A673 (cell line): ENCODE measurements around the gene NES. TPM values are rescaled to one million over a fixed set of nuclear protein-coding genes. Genes with fewer than 3 reads are reported as not detected.
"Not testable (repeated sequence)": the region's sequence is repeated elsewhere in the genome, so short reads cannot be mapped to it uniquely, and the experiment has no call there.

ENCODE experiments used
- BruUV-seq: library from RNA; stranded (reverse); fragments of 400-500 nt; replicated peaks from 2 replicates; lab custom pipeline; 2021; lab: Mats Ljungman, UMichigan
- CTCF ChIA-PET: fragments of 300-600 bp; sonication (Branson Sonifier 250); formaldehyde crosslinking; loops from one replicate; lab custom pipeline; 2022; ENCODE audit warnings: antibody characterized with exemption; lab: Charles Lee
- POLR2A ChIA-PET: fragments of 300-600 bp; sonication (Branson Sonifier 250); formaldehyde crosslinking; loops from one replicate; lab custom pipeline; 2022; ENCODE audit warnings: antibody characterized with exemption; ENCODE audit not compliant: low non-redundant PET; lab: Charles Lee
- DNase-seq: peaks from one replicate; pipeline ENCODE4 v3.0.0-alpha.2; 2015; ENCODE audit warnings: low spot score
- H3K27ac ChIP-seq: fragments of 200-600 bp; sonication (generic); 2 replicates; pipeline ENCODE4 v1.5.1; 2016; ENCODE audit warnings: mixed run types, low read depth, mild to moderate bottlenecking, mixed read lengths, antibody characterized with exemption, low read length; ENCODE audit not compliant: poor library complexity, severe bottlenecking
- H3K27me3 ChIP-seq: fragments of 200-600 bp; sonication (generic); replicated peaks from 2 replicates; pipeline ENCODE4 v1.6.1; 2017; ENCODE audit warnings: mixed run types, low read depth, mild to moderate bottlenecking, mixed read lengths, antibody characterized with exemption, low read length; ENCODE audit not compliant: insufficient read depth, poor library complexity
- H3K36me3 ChIP-seq: fragments of 200-600 bp; sonication (generic); 2 replicates; pipeline ENCODE4 v1.6.1; 2016; ENCODE audit warnings: mixed run types, mild to moderate bottlenecking, mixed read lengths, antibody characterized with exemption, low read length; ENCODE audit not compliant: insufficient read depth, poor library complexity, severe bottlenecking
- H3K4me1 ChIP-seq: fragments of 200-600 bp; sonication (generic); 2 replicates; pipeline ENCODE4 v1.6.1; 2017; ENCODE audit warnings: mixed run types, mild to moderate bottlenecking, mixed read lengths, antibody characterized with exemption, low read length; ENCODE audit not compliant: insufficient read depth, poor library complexity, severe bottlenecking
- H3K4me3 ChIP-seq: fragments of 200-600 bp; sonication (generic); 2 replicates; pipeline ENCODE4 v1.5.1; 2016; ENCODE audit warnings: low read depth, mixed run types, mild to moderate bottlenecking, mixed read lengths, low read length; ENCODE audit not compliant: poor library complexity, severe bottlenecking
- H3K9me3 ChIP-seq: fragments of 200-600 bp; sonication (generic); 2 replicates; pipeline ENCODE4 v1.6.1; 2016; ENCODE audit warnings: mixed run types, low read depth, mild to moderate bottlenecking, mixed read lengths, antibody characterized with exemption, low read length; ENCODE audit not compliant: poor library complexity, severe bottlenecking
- CTCF ChIP-seq: fragments of 300-800, 200-600 bp; sonication (generic); conservative IDR thresholded peaks from 2 replicates; pipeline ENCODE4 v1.5.1; 2017; ENCODE audit warnings: low read depth, mild to moderate bottlenecking, antibody characterized with exemption, low read length, moderate library complexity, mixed read lengths
- EZH2 ChIP-seq: fragments of 200-600 bp; sonication (generic); IDR thresholded peaks from 2 replicates; pipeline ENCODE4 v1.6.1; 2017; ENCODE audit warnings: borderline replicate concordance, low read depth, mild to moderate bottlenecking, mixed read lengths, antibody characterized with exemption, low read length; ENCODE audit not compliant: poor library complexity, severe bottlenecking
- intact Hi-C: fragments of 100-400 bp; cut with micrococcal nuclease; formaldehyde crosslinking; loops from one replicate; pipeline ENCODE4 v1.10.0; 2022; ENCODE audit not compliant: unreplicated experiment
- total RNA-seq: library from RNA; stranded (reverse); gene quantifications from 2 replicates; pipeline ENCODE4 v1.2.3, GENCODE V29; 2021

The NES gene
- total RNA-seq, 1 experiment from 2014 or later = 8.7 TPM

GRCh38 chr1:156638189-156638985 lies 38.8 kb downstream of the NES start:
- no peak overlapping the region for H3K27ac ChIP-seq
- peaks cover 57% of the 10 kb centered on the region for H3K27me3 ChIP-seq
- intact Hi-C loops = no loop called here
- ChIA-PET POLR2A (no interaction called here), CTCF (no interaction called here)
- DNase-seq = no peak
- no peaks in the 10 kb centered on the region for H3K36me3 ChIP-seq
- no peak for TF ChIP-seq EZH2
- no peak for TF ChIP-seq CTCF
- H3K4me1 ChIP-seq = peaks cover 4% of the 10 kb centered on the region
- BruUV-seq = no TSS peak
- H3K4me3 ChIP-seq = no peak overlapping the region
- no peaks in the 10 kb centered on the region for H3K9me3 ChIP-seq

GRCh38 chr1:156632355-156632754 lies 44.9 kb downstream of the NES start:
- CTCF ChIA-PET = no interaction called here
- H3K9me3 ChIP-seq = no peaks in the 10 kb centered on the region
- BruUV-seq = no TSS peak

GRCh38 chr1:156631152-156631551 lies 46.1 kb downstream of the NES start:
- H3K9me3 ChIP-seq, DNase-seq, intact Hi-C loops, POLR2A ChIA-PET, BruUV-seq, H3K27ac ChIP-seq, H3K36me3 ChIP-seq, H3K4me3 ChIP-seq, H3K4me1 ChIP-seq: not testable (repeated sequence)
- peaks cover 33% of the 10 kb centered on the region for H3K27me3 ChIP-seq
- CTCF ChIA-PET = interaction anchor here (0.7 kb wide), 1 partner anchor 28 kb away, joined by 5 read pairs; no protein-coding TSS in a partner anchor
- peak; percentile 31 for TF ChIP-seq CTCF

More at GRCh38 chr1:156632355-156632754, 44.9 kb downstream of the NES start:
- Histone ChIP-seq H3K27ac (no peak overlapping the region), H3K4me3 (no peak overlapping the region), H3K4me1 (no peaks in the 10 kb centered on the region), H3K36me3 (no peaks in the 10 kb centered on the region), H3K27me3 (peaks cover 33% of the 10 kb centered on the region)
- TF ChIP-seq CTCF (no peak), EZH2 (no peak)
- no peak for DNase-seq
- POLR2A ChIA-PET = no interaction called here
- intact Hi-C loops = no loop called here
